Measurements from ENCODE around the gene DOK7.
A peak's percentile ranks its signal among the peaks of the same experiment; 100 is the strongest.

The DOK7 gene

DNA sequence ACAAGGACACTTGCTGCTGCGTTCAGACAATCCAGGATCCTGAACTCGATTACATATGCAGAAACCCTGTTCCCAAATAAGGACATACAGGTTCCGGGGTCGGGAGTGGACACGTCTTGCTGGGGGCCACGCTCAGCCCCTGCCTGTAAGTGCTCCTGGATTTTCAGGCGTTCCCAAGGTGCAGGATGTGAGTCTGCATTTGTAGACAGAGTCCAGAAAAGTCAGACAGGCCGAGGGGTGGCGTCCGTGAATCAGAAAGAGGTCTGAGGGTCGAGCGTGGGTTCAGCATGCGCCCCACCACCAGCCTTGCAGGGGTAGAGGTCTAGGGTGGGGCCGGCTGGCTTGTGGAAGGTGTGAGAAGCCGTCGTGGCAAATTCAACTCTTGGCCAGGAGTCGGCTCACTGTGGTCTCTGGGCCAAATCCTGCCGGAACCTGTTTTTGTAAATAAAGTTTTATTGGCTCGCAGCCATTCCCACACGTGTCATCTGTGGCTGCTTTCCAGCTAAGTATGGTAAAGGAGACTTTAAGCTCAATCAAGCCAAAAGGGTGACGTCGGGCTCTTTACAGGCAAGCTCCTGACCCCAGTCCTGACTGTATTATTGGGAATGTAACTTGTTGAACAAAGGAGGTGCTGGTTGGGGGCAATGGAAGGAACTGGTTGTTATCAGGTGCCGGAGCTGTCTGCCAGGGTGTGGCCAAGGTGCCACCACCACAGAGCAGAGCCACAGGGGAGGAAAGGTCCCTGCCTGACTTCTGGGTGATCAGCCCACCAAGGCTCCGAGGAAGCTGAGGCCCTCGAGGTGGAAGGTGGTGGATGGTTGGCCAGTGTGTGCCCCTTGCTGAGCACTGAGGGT is 7.4 kb downstream of the DOK7 start:
- Histone ChIP-seq H3K14ac (ENCODE audit: low read length) (no peak overlapping the region), H3K18ac (ENCODE audit: low read length) (no peak overlapping the region)

DNA sequence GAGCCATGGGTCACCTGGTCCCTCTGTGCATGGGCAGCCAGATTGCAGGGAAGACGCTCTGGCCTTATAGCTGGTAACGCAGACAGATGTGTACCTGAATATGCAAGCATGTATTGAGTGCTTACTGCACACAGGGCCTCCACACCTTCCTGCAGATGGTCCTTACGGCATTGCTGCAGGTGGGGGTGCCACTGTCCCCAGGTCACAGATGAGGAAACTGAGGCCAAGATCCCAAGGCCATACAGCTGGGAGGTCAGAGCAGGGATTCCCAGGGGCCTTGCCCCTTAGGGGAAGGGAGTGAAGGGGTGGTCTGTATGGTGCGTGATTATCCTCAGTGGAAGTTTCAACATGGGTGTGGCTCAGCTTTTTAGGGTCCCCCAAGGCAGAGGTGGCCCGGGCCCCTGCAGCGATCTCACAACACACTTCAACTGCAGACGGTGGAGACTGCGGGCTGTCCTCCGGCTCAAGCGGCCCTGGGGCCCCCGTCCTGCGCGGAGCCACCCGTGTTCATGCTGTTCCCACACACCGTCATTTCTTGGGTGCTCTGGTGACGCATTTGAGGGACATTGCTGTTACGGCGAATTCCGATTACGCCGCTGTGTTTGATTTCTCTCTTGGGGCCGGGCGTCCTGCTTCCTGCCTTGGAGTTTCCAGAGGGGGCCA is 8.1 kb downstream of the DOK7 start:
- Histone ChIP-seq H3K79me1 (ENCODE audit: low read depth, low read length) (peaks cover 8% of the 10 kb centered on the region), H2BK5ac (ENCODE audit: low read length) (no peak overlapping the region), H2BK12ac (ENCODE audit: low read length) (no peak overlapping the region), H3K4me3 (ENCODE audit: low read length in 2 of 2) (peak overlapping the region in 1 of 2 donors; percentile 22), H4K91ac (ENCODE audit: low read depth, low read length, poor library complexity) (no peak overlapping the region), H3K4ac (ENCODE audit: low read length) (no peak overlapping the region), H3K9me3 (replicated peaks in 1 of 2; ENCODE audit: control insufficient read depth in 2 of 2, insufficient read depth in 1 of 2, low read depth in 1 of 2, low read length in 2 of 2) (peaks cover 6 to 9% of the 10 kb centered on the region in 2 donors), H3K9ac (ENCODE audit: low read depth, low read length, poor library complexity) (peak overlapping the region; percentile 27), H3K27ac (replicated peaks; ENCODE audit: low read length) (no peak overlapping the region), H3K4me2 (ENCODE audit: insufficient read depth, low read length, poor library complexity, severe bottlenecking) (no peak overlapping the region), H3K18ac (ENCODE audit: low read length) (no peak overlapping the region), H3K4me1 (ENCODE audit: control insufficient read depth in 2 of 2, insufficient read depth in 1 of 2, low read depth in 1 of 2, low read length in 2 of 2) (peaks cover 10 to 36% of the 10 kb centered on the region in 2 donors), H2AK5ac (ENCODE audit: low read depth, low read length) (no peak overlapping the region), H2AFZ (ENCODE audit: low read length) (no peak overlapping the region), H4K8ac (ENCODE audit: low read depth, low read length) (no peak overlapping the region), H2BK120ac (ENCODE audit: low read depth, low read length) (no peak overlapping the region), H3K14ac (ENCODE audit: low read length) (no peak overlapping the region), H3K27me3 (ENCODE audit: control insufficient read depth in 3 of 3, insufficient read depth in 3 of 3, low read depth in 1 of 3, low read length in 3 of 3) (peaks cover 0 to 8% (median 2%) of the 10 kb centered on the region in 3 experiments), H3K23ac (ENCODE audit: low read depth, low read length, poor library complexity) (peak overlapping the region; percentile 75), H3K36me3 (replicated peaks in 1 of 2; ENCODE audit: control insufficient read depth in 2 of 2, insufficient read depth in 2 of 2, low read length in 2 of 2) (peaks cover 0 to 3% of the 10 kb centered on the region in 2 donors), H2BK15ac (ENCODE audit: low read length) (no peak overlapping the region)
- DNase-seq (ENCODE audit: low spot score): no peak
- no CpG with 5 or more reads among the region's 23 CpGs for WGBS, 2 donors (ENCODE audit: extremely low coverage in 2 of 2, insufficient read length in 2 of 2, insufficient replicate concordance in 1 of 2)

More for the DNA sequence above, 7.4 kb downstream of the DOK7 start:
- Histone ChIP-seq H3K9me3 (replicated peaks in 1 of 2; ENCODE audit: control insufficient read depth in 2 of 2, insufficient read depth in 1 of 2, low read depth in 1 of 2, low read length in 2 of 2) (peaks cover 6 to 9% of the 10 kb centered on the region in 2 donors), H3K27me3 (ENCODE audit: control insufficient read depth in 3 of 3, insufficient read depth in 3 of 3, low read depth in 1 of 3, low read length in 3 of 3) (peaks cover 0 to 8% (median 5%) of the 10 kb centered on the region in 3 experiments), H3K4me3 (ENCODE audit: low read length in 2 of 2) (peak overlapping the region in 1 of 2 donors; percentile 22), H3K27ac (replicated peaks; ENCODE audit: low read length) (no peak overlapping the region), H3K4me2 (ENCODE audit: insufficient read depth, low read length, poor library complexity, severe bottlenecking) (no peak overlapping the region), H3K79me1 (ENCODE audit: low read depth, low read length) (peaks cover 8% of the 10 kb centered on the region), H2AFZ (ENCODE audit: low read length) (peak overlapping the region; percentile 74), H2BK120ac (ENCODE audit: low read depth, low read length) (no peak overlapping the region), H3K4ac (ENCODE audit: low read length) (no peak overlapping the region), H3K36me3 (replicated peaks in 1 of 2; ENCODE audit: control insufficient read depth in 2 of 2, insufficient read depth in 2 of 2, low read length in 2 of 2) (peaks cover 0 to 3% of the 10 kb centered on the region in 2 donors), H2BK5ac (ENCODE audit: low read length) (no peak overlapping the region), H4K91ac (ENCODE audit: low read depth, low read length, poor library complexity) (no peak overlapping the region), H4K8ac (ENCODE audit: low read depth, low read length) (no peak overlapping the region), H3K4me1 (ENCODE audit: control insufficient read depth in 2 of 2, insufficient read depth in 1 of 2, low read depth in 1 of 2, low read length in 2 of 2) (peaks cover 10 to 38% of the 10 kb centered on the region in 2 donors), H3K23ac (ENCODE audit: low read depth, low read length, poor library complexity) (peak overlapping the region; percentile 75), H3K9ac (ENCODE audit: low read depth, low read length, poor library complexity) (no peak overlapping the region), H2BK12ac (ENCODE audit: low read length) (peak overlapping the region; percentile 65), H2AK5ac (ENCODE audit: low read depth, low read length) (no peak overlapping the region), H2BK15ac (ENCODE audit: low read length) (no peak overlapping the region)
- whole genome bisulfite sequencing, 2 donors (ENCODE audit: extremely low coverage in 2 of 2, insufficient read length in 2 of 2, insufficient replicate concordance in 1 of 2): no CpG with 5 or more reads among the region's 25 CpGs
- no peak for DNase-seq (ENCODE audit: low spot score)

DNA sequence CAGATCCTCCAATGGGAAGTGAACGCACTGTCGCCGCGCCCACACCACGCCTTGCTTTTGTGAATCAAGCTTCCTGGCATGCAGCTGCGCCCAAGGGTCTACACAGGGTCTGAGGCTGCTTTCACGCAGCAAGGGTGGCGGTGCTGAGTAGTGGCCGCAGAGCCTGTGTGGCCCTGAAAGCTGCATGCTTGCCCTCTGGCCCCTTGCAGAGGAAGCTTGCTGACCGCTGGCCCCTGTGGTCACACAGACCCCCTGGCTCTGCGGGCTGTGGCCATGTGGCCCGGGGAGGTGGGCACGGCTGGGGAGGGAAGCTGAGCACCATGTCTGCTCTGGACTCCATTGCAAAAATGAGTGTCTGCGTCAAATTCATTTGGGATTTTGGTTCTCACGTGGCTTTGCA is 8.8 kb downstream of the DOK7 start:
- Histone ChIP-seq H2BK120ac (ENCODE audit: low read depth, low read length) (no peak overlapping the region), H2BK15ac (ENCODE audit: low read length) (no peak overlapping the region), H3K23ac (ENCODE audit: low read depth, low read length, poor library complexity) (no peak overlapping the region), H3K27me3 (ENCODE audit: control insufficient read depth in 3 of 3, insufficient read depth in 3 of 3, low read depth in 1 of 3, low read length in 3 of 3) (peaks cover 0 to 8% (median 0%) of the 10 kb centered on the region in 3 experiments), H4K91ac (ENCODE audit: low read depth, low read length, poor library complexity) (no peak overlapping the region), H2AFZ (ENCODE audit: low read length) (no peak overlapping the region), H3K79me1 (ENCODE audit: low read depth, low read length) (peaks cover 8% of the 10 kb centered on the region), H3K4me3 (ENCODE audit: low read length in 2 of 2) (no peak overlapping the region), H3K4ac (ENCODE audit: low read length) (no peak overlapping the region), H2BK12ac (ENCODE audit: low read length) (no peak overlapping the region), H4K8ac (ENCODE audit: low read depth, low read length) (no peak overlapping the region), H3K9me3 (replicated peaks in 1 of 2; ENCODE audit: control insufficient read depth in 2 of 2, insufficient read depth in 1 of 2, low read depth in 1 of 2, low read length in 2 of 2) (peaks cover 6 to 9% of the 10 kb centered on the region in 2 donors), H3K14ac (ENCODE audit: low read length) (no peak overlapping the region), H3K18ac (ENCODE audit: low read length) (peak overlapping the region; percentile 67), H3K9ac (ENCODE audit: low read depth, low read length, poor library complexity) (no peak overlapping the region), H3K36me3 (replicated peaks in 1 of 2; ENCODE audit: control insufficient read depth in 2 of 2, insufficient read depth in 2 of 2, low read length in 2 of 2) (peaks cover 0 to 3% of the 10 kb centered on the region in 2 donors), H3K4me2 (ENCODE audit: insufficient read depth, low read length, poor library complexity, severe bottlenecking) (no peak overlapping the region), H2BK5ac (ENCODE audit: low read length) (no peak overlapping the region), H3K27ac (replicated peaks; ENCODE audit: low read length) (no peak overlapping the region), H2AK5ac (ENCODE audit: low read depth, low read length) (peak overlapping the region; percentile 69), H3K4me1 (ENCODE audit: control insufficient read depth in 2 of 2, insufficient read depth in 1 of 2, low read depth in 1 of 2, low read length in 2 of 2) (peaks cover 10 to 32% of the 10 kb centered on the region in 2 donors)
- DNase-seq (ENCODE audit: low spot score): no peak
- WGBS, 2 donors (ENCODE audit: extremely low coverage in 2 of 2, insufficient read length in 2 of 2, insufficient replicate concordance in 1 of 2): no CpG with 5 or more reads among the region's 15 CpGs
